SK-N-SH (cell line): ENCODE data around the gene MYLK. TPM values are rescaled to one million over a fixed set of nuclear protein-coding genes. Genes with fewer than 3 reads are reported as not detected.

Experiments
- CTCF ChIA-PET: fragments of 300-600, 350-600 bp; formaldehyde crosslinking; extraction: SDS; loops from one replicate; lab custom pipeline; 2021; lab: Yijun Ruan, JAX
- POLR2A ChIA-PET: fragments of 350-600 bp; sonication (Branson Sonifier 250); formaldehyde crosslinking; extraction: SDS; loops from one replicate; lab custom pipeline; 2020; ENCODE audit warnings: antibody characterized with exemption, inconsistent platforms; lab: Yijun Ruan, JAX
- DNase-seq: peaks from one replicate; pipeline ENCODE4 v3.0.0; 2012
- H2AFZ ChIP-seq: fragments of 200-600 bp; sonication (generic); 2 replicates; pipeline ENCODE4 v1.8.1; 2016; ENCODE audit warnings: antibody characterized with exemption, mild to moderate bottlenecking, low read depth
- H3F3A ChIP-seq: fragments of 200-600 bp; sonication (generic); replicated peaks from 2 replicates; pipeline ENCODE3; 2016; ENCODE audit warnings: antibody characterized with exemption, mild to moderate bottlenecking; ENCODE audit not compliant: insufficient read depth
- H3K27ac ChIP-seq, 2 experiments: fragments of 200-500 bp in 1 of 2; fragments of 200-600 bp in 1 of 2; sonication (Bioruptor generic) in 1 of 2; sonication (generic), shearing (Covaris generic) in 1 of 2; 2 replicates each; pipeline versions ENCODE4 v1.5.1 to v1.6.1; 2014 to 2016; ENCODE audit warnings: low read depth in 2 of 2, inconsistent platforms in 1 of 2, low read length in 1 of 2, mild to moderate bottlenecking in 1 of 2, mixed read lengths in 1 of 2
- H3K27me3 ChIP-seq: fragments of 200-600 bp; sonication (generic), shearing (Covaris generic); 2 replicates; pipeline ENCODE4 v1.6.1; 2016; ENCODE audit warnings: mixed run types; ENCODE audit not compliant: insufficient read depth
- H3K36me3 ChIP-seq, 2 experiments: fragments of 200-500 bp in 1 of 2; fragments of 200-600 bp in 1 of 2; sonication (Bioruptor generic) in 1 of 2; sonication (generic) in 1 of 2; replicated peaks in 1 of 2; 2 replicates each; pipeline versions ENCODE3 to v1.5.1; 2014 to 2016; ENCODE audit warnings: low read length in 1 of 2, mild to moderate bottlenecking in 1 of 2; ENCODE audit not compliant: insufficient read depth in 2 of 2, control insufficient read depth in 1 of 2
- H3K4me1 ChIP-seq, 2 experiments: fragments of 200-500 bp in 1 of 2; fragments of 200-600 bp in 1 of 2; sonication (Bioruptor generic) in 1 of 2; sonication (generic), shearing (Covaris generic) in 1 of 2; 2 replicates each; pipeline versions ENCODE4 v1.5.1 to v1.6.1; 2014 to 2016; ENCODE audit warnings: low read depth in 1 of 2, low read length in 1 of 2, mixed run types in 1 of 2; ENCODE audit not compliant: insufficient read depth in 2 of 2, control insufficient read depth in 1 of 2
- H3K4me2 ChIP-seq: fragments of 200-600 bp; sonication (generic), shearing (Covaris generic); 2 replicates; pipeline ENCODE4 v1.6.1; 2017; ENCODE audit warnings: mixed run types
- H3K4me3 ChIP-seq, 2 experiments: fragments of 200-500 bp in 1 of 2; fragments of 200-600 bp in 1 of 2; sonication (Bioruptor generic) in 1 of 2; sonication (generic), shearing (Covaris generic) in 1 of 2; 2 replicates each; pipeline versions ENCODE4 v1.5.1 to v1.8.1; 2014 to 2016; ENCODE audit warnings: low read depth in 2 of 2, inconsistent platforms in 1 of 2, low read length in 1 of 2, mild to moderate bottlenecking in 1 of 2, mixed read lengths in 1 of 2, moderate library complexity in 1 of 2
- H3K79me2 ChIP-seq: fragments of 200-600 bp; sonication (generic); 2 replicates; pipeline ENCODE4 v1.8.1; 2017; ENCODE audit warnings: mild to moderate bottlenecking; ENCODE audit not compliant: insufficient read depth
- H3K9ac ChIP-seq: fragments of 200-600 bp; sonication (generic); 2 replicates; pipeline ENCODE4 v1.6.1; 2017; ENCODE audit warnings: mixed run types
- H3K9me2 ChIP-seq: fragments of 200-600 bp; sonication (generic); 2 replicates; pipeline ENCODE4 v1.6.1; 2017; ENCODE audit warnings: mixed run types
- H3K9me3 ChIP-seq: fragments of 200-600 bp; sonication (generic); 2 replicates; pipeline ENCODE4 v1.6.1; 2017; ENCODE audit warnings: mixed run types, mild to moderate bottlenecking, moderate library complexity
- H4K20me1 ChIP-seq: fragments of 200-600 bp; sonication (generic); 2 replicates; pipeline ENCODE4 v1.6.1; 2017; ENCODE audit warnings: mild to moderate bottlenecking, mixed run types; ENCODE audit not compliant: insufficient read depth
- CHD2 ChIP-seq: fragments of 150-350 bp; IDR thresholded peaks from 2 replicates; pipeline ENCODE4 v1.6.1; 2018; ENCODE audit warnings: low read length; ENCODE audit not compliant: partially characterized antibody
- ELF1 ChIP-seq: IDR thresholded peaks from 2 replicates; pipeline ENCODE4 v1.4.0; 2012
- EP300 ChIP-seq, 2 experiments: IDR thresholded peaks; 2 replicates each; pipeline versions ENCODE4 v1.4.0 to v1.6.1; 2012; ENCODE audit warnings: borderline replicate concordance in 1 of 2, low read depth in 1 of 2, low read length in 1 of 2
- EZH2phosphoT487 ChIP-seq: fragments of 200-600 bp; sonication (generic); IDR thresholded peaks from 2 replicates; pipeline ENCODE4 v1.6.1; 2017; ENCODE audit warnings: low read depth, mixed run types, mild to moderate bottlenecking, antibody characterized with exemption, moderate library complexity, borderline replicate concordance
- FOXJ3 ChIP-seq: sonication (generic); formaldehyde crosslinking; IDR thresholded peaks from 2 replicates; pipeline ENCODE4 v1.5.1; 2020; ENCODE audit warnings: mild to moderate bottlenecking, missing genetic modification reagents
- FOXM1 ChIP-seq: IDR thresholded peaks from 2 replicates; pipeline ENCODE4 v1.4.0; 2012; ENCODE audit warnings: low read depth, mild to moderate bottlenecking
- MEF2A ChIP-seq: IDR thresholded peaks from 2 replicates; pipeline ENCODE4 v1.4.0; 2012; ENCODE audit warnings: low read depth, borderline replicate concordance
- NFIC ChIP-seq: IDR thresholded peaks from 2 replicates; pipeline ENCODE4 v1.4.0; 2012; ENCODE audit warnings: borderline replicate concordance
- RAD21 ChIP-seq: IDR thresholded peaks from 2 replicates; pipeline ENCODE4 v1.6.1; 2012; ENCODE audit warnings: mild to moderate bottlenecking, low read length
- RFX5 ChIP-seq: IDR thresholded peaks from 2 replicates; pipeline ENCODE4 v1.6.1; 2012; ENCODE audit warnings: mild to moderate bottlenecking, improper control_type of control experiment, low read length
- RXRA ChIP-seq: IDR thresholded peaks from 2 replicates; pipeline ENCODE4 v1.4.0; 2012; ENCODE audit warnings: low read depth, mild to moderate bottlenecking, borderline replicate concordance
- SIN3A ChIP-seq: IDR thresholded peaks from 2 replicates; pipeline ENCODE4 v1.6.1; 2012; ENCODE audit warnings: low read depth, mild to moderate bottlenecking, low read length, moderate library complexity, borderline replicate concordance
- TAF1 ChIP-seq: IDR thresholded peaks from 2 replicates; pipeline ENCODE4 v1.6.1; 2012; ENCODE audit warnings: low read depth, mild to moderate bottlenecking, low read length, moderate library complexity, borderline replicate concordance
- WGBS: methylation state at CpG from one replicate; pipeline ENCODE4 v1.1.6; 2017; ENCODE audit warnings: low lambda C conversion rate; 5-methylcytosine and 5-hydroxymethylcytosine counted together
- polyA plus RNA-seq, 3 experiments: library from polyadenylated mRNA; depleted of rRNA; stranded (reverse); fragments of >200 nt; gene quantifications; 2 replicates each; pipeline ENCODE4 v1.2.3, GENCODE V29; 2012
- TF ChIP-seq, protein P1 (sequence below): IDR thresholded peaks from 2 replicates; pipeline ENCODE4 v1.4.0; 2012; ENCODE audit warnings: low read depth, borderline replicate concordance
- TF ChIP-seq, protein P2 (sequence below): IDR thresholded peaks from 2 replicates; pipeline ENCODE4 v1.4.0; 2012; ENCODE audit warnings: low read depth, borderline replicate concordance
- TF ChIP-seq, protein P3 (sequence below): fragments of 150-350 bp; IDR thresholded peaks from 2 replicates; pipeline ENCODE4 v1.6.1; 2016; ENCODE audit warnings: mild to moderate bottlenecking, low read depth, low read length
- TF ChIP-seq, protein P4 (sequence below): IDR thresholded peaks from 2 replicates; pipeline ENCODE4 v1.4.0; 2012; ENCODE audit warnings: low read depth

MYLK gene
- polyA plus RNA-seq, 1 of the 3 experiments (the other 2 are of a cell fraction): 272 TPM

DNA sequence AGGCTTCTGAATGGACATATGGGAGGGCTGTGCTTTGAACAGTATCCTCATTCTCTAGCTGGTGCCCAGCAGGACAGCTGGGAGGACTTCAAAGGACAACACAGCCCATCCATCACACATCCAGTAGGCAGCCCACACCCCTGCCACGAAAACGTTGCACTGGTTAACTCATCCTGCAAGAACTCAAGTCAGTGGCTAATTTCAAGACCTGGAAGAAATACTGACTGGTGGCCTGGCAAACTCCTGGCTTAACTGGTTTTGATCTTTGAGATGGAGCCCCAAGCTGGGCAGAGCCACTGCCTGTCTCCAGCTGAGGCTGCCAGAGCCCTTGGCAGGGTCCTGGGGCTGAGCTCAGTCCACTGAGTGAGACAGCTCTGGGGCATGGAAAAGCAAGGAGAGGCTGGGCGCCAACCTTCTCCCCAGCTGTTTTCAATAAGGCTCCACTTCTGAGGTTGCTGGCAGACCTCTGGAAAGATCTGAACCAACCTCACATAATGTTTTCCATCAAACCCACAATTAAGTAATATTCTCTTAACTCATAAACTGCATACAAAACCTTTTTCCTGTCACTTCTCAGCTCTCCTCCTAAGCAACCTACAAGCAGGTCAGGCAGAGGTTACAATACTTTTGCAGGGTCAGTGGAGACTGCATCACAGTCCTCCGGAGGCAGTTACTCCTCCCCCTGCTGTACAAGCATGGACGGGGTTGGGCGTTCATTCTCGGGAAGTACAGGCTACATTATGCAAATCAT, 110.3 kb downstream of the MYLK start (continued):
- TF ChIP-seq, protein P1, sequence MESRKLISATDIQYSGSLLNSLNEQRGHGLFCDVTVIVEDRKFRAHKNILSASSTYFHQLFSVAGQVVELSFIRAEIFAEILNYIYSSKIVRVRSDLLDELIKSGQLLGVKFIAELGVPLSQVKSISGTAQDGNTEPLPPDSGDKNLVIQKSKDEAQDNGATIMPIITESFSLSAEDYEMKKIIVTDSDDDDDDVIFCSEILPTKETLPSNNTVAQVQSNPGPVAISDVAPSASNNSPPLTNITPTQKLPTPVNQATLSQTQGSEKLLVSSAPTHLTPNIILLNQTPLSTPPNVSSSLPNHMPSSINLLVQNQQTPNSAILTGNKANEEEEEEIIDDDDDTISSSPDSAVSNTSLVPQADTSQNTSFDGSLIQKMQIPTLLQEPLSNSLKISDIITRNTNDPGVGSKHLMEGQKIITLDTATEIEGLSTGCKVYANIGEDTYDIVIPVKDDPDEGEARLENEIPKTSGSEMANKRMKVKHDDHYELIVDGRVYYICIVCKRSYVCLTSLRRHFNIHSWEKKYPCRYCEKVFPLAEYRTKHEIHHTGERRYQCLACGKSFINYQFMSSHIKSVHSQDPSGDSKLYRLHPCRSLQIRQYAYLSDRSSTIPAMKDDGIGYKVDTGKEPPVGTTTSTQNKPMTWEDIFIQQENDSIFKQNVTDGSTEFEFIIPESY: peak; percentile 48; the same call in 1 of the 2 replicates
- no peak; the same call in 1 of the 2 replicates for TF ChIP-seq RAD21
- peak; percentile 41; the same call in 1 of the 2 replicates for TF ChIP-seq FOXJ3 (CRISPR knock-in tag)
- TF ChIP-seq RXRA: peak; percentile 91
- TF ChIP-seq NFIC: peak; percentile 93
- peak; percentile 94 for TF ChIP-seq FOXM1
- no peak for TF ChIP-seq CHD2
- peak; percentile 55; the same call in 1 of the 2 replicates for TF ChIP-seq TAF1
- TF ChIP-seq SIN3A: peak; percentile 74; the same call in 1 of the 2 replicates
- TF ChIP-seq, protein P2, sequence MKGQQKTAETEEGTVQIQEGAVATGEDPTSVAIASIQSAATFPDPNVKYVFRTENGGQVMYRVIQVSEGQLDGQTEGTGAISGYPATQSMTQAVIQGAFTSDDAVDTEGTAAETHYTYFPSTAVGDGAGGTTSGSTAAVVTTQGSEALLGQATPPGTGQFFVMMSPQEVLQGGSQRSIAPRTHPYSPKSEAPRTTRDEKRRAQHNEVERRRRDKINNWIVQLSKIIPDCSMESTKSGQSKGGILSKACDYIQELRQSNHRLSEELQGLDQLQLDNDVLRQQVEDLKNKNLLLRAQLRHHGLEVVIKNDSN: no peak
- peak; percentile 71 to 98 for TF ChIP-seq EP300 (IDR thresholded peaks at IDR 0.05; ENCODE audit: borderline replicate concordance in 1 of 2, low read depth in 1 of 2, low read length in 1 of 2)
- TF ChIP-seq MEF2A: 0 out of 2 replicates have a peak, but pooled peaks have one; percentile 40

DNA sequence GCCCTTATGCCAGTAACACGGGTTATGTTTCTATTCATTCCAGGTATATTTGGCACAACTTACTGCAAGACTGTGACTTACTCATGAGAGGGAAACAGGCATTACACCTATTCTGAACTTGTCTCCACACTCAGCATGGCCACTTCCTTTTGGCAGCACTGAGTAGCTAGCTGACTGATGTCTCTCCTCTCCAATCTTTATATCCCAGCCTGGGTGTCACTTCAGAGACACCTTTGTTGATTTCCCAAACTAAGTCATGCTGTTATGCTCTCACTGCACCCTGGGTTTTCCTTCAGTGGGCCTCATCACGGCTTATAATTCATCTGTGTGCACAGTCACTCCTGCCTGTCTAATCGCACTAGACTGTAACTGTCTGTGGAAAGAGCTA, 114.8 kb downstream of the MYLK start:
- H4K20me1 ChIP-seq: no peaks in the 10 kb centered on the region
- H3K27me3 ChIP-seq: no peaks in the 10 kb centered on the region
- no peaks in the 10 kb centered on the region for H3K9me2 ChIP-seq
- WGBS: 75% methylated on average over 3 of the region's 3 CpGs
- H3K9ac ChIP-seq: no peak overlapping the region
- no peak overlapping the region for H3K4me3 ChIP-seq
- no peak for DNase-seq
- peaks cover 78% of the 10 kb centered on the region for H3K79me2 ChIP-seq
- TF ChIP-seq, protein P3, sequence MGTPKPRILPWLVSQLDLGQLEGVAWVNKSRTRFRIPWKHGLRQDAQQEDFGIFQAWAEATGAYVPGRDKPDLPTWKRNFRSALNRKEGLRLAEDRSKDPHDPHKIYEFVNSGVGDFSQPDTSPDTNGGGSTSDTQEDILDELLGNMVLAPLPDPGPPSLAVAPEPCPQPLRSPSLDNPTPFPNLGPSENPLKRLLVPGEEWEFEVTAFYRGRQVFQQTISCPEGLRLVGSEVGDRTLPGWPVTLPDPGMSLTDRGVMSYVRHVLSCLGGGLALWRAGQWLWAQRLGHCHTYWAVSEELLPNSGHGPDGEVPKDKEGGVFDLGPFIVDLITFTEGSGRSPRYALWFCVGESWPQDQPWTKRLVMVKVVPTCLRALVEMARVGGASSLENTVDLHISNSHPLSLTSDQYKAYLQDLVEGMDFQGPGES: no peak
- TF ChIP-seq RFX5 (no peak), EZH2phosphoT487 (no peak), ELF1 (no peak), MEF2A (no peak), FOXJ3 (CRISPR knock-in tag) (no peak), SIN3A (no peak)
- TF ChIP-seq, protein P4, sequence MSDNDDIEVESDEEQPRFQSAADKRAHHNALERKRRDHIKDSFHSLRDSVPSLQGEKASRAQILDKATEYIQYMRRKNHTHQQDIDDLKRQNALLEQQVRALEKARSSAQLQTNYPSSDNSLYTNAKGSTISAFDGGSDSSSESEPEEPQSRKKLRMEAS: no peak
- H3K36me3 ChIP-seq: peaks cover 12 to 51% of the 10 kb centered on the region in 2 experiments
- peaks cover 25 to 34% of the 10 kb centered on the region in 2 experiments for H3K4me1 ChIP-seq
- POLR2A ChIA-PET: no interaction called here
- H3F3A ChIP-seq: peaks cover 33% of the 10 kb centered on the region
- H2AFZ ChIP-seq: no peak overlapping the region
- H3K9me3 ChIP-seq: no peaks in the 10 kb centered on the region
- H3K27ac ChIP-seq: peak overlapping the region in 1 of 2 experiments; percentile 88; a peak in 2 of 4 replicates
- CTCF ChIA-PET: interaction anchor here (1.0 to 1.6 kb wide), 2 partner anchors 11 to 46 kb away, joined by 3 to 5 read pairs; no protein-coding TSS in a partner anchor
- no peak overlapping the region for H3K4me2 ChIP-seq
